HepG2 (cell line): ENCODE results near the gene SPATA46. TPM values are rescaled to one million over a fixed set of nuclear protein-coding genes. Genes with fewer than 3 reads are reported as not detected.

ENCODE experiments used
- ATAC-seq: fragments of 200-7000 bp; cut with Tn5 transposase; 3 replicates; pipeline ENCODE4 v1.9.1; 2020; ENCODE audit warnings: mild to moderate bottlenecking, moderate library complexity
- BruUV-seq: library from RNA; stranded (reverse); fragments of 400-500 nt; replicated peaks from 2 replicates; lab custom pipeline; 2021; lab: Mats Ljungman, UMichigan
- CTCF ChIA-PET: fragments of 300-600 bp; formaldehyde crosslinking; extraction: SDS; loops from one replicate; lab custom pipeline; 2021; ENCODE audit warnings: low total read pairs, inconsistent platforms, low intra/inter-chr PET ratio; lab: Yijun Ruan, JAX
- POLR2A ChIA-PET: fragments of 350-600 bp; sonication (Branson Sonifier 250); formaldehyde crosslinking; loops from one replicate; lab custom pipeline; 2020; ENCODE audit warnings: antibody characterized with exemption, inconsistent platforms; lab: Yijun Ruan, JAX
- DNase-seq: peaks from one replicate; pipeline ENCODE4 v3.0.0-alpha.2; 2015; ENCODE audit warnings: low spot score
- FAIRE-seq: peaks from 3 replicates; lab custom pipeline; 2011; peaks lifted over from hg19 to GRCh38; lab: Jason Lieb, UNC
- H2AFZ ChIP-seq: one replicate; pipeline ENCODE4 v1.6.1; 2011; ENCODE audit warnings: low read length, inconsistent platforms
- H3K27ac ChIP-seq: fragments of 300-600 bp; 3 replicates; pipeline ENCODE4 v1.8.0; 2011; ENCODE audit warnings: mixed run types, mild to moderate bottlenecking, mixed read lengths, low read length, inconsistent platforms; ENCODE audit not compliant: insufficient read depth; ENCODE audit errors: extremely low read length
- H3K27me3 ChIP-seq, 2 experiments: fragments of 200-600 bp in 1 of 2; 2 replicates in 1 of 2; 3 replicates in 1 of 2; pipeline versions ENCODE4 v1.6.0 to v1.8.0; 2011; ENCODE audit warnings: low read length in 2 of 2, mild to moderate bottlenecking in 2 of 2, moderate library complexity in 2 of 2, inconsistent platforms in 1 of 2; ENCODE audit not compliant: insufficient read depth in 2 of 2, control insufficient read depth in 1 of 2
- H3K36me3 ChIP-seq, 2 experiments: fragments of 200-600 bp in 1 of 2; replicated peaks in 1 of 2; 2 replicates in 1 of 2; 3 replicates in 1 of 2; pipeline versions ENCODE4 v1.5.1 to v1.8.0; 2011; ENCODE audit warnings: low read length in 2 of 2, inconsistent platforms in 1 of 2; ENCODE audit not compliant: insufficient read depth in 2 of 2, control insufficient read depth in 1 of 2
- H3K4me1 ChIP-seq: 2 replicates; pipeline ENCODE4 v1.5.1; 2012; ENCODE audit warnings: low read length, inconsistent platforms; ENCODE audit not compliant: insufficient read depth
- H3K4me2 ChIP-seq: 2 replicates; pipeline ENCODE4 v1.6.0; 2011; ENCODE audit warnings: low read depth, low read length, inconsistent platforms
- H3K4me3 ChIP-seq, 3 experiments: fragments of 200-600 bp in 1 of 3; sonication (generic), shearing (Covaris generic) in 1 of 3; replicated peaks in 1 of 3; 2 replicates each; pipeline ENCODE4 v1.5.1; 2011 to 2016; ENCODE audit warnings: low read length in 3 of 3, inconsistent platforms in 2 of 3, low read depth in 2 of 3, mild to moderate bottlenecking in 2 of 3, control low read depth in 1 of 3, mixed read lengths in 1 of 3; ENCODE audit not compliant: insufficient read depth in 1 of 3
- H3K79me2 ChIP-seq: one replicate; pipeline ENCODE4 v1.6.1; 2011; ENCODE audit warnings: low read length, inconsistent platforms; ENCODE audit not compliant: insufficient read depth
- H3K9ac ChIP-seq: 2 replicates; pipeline ENCODE4 v1.6.0; 2011; ENCODE audit warnings: mild to moderate bottlenecking, low read depth, low read length, inconsistent platforms; ENCODE audit not compliant: insufficient read depth
- H3K9me3 ChIP-seq: 2 replicates; pipeline ENCODE4 v1.5.1; 2012; ENCODE audit warnings: mild to moderate bottlenecking, low read length
- H4K20me1 ChIP-seq: 2 replicates; pipeline ENCODE4 v1.6.0; 2011; ENCODE audit warnings: inconsistent platforms, mild to moderate bottlenecking, low read length, moderate library complexity; ENCODE audit not compliant: insufficient read depth
- ATAD3A ChIP-seq: sonication (generic); formaldehyde crosslinking; IDR thresholded peaks from 2 replicates; pipeline ENCODE4 v1.4.0; 2020; ENCODE audit warnings: missing genetic modification reagents
- PLRG1 ChIP-seq: fragments of 450-650 bp; conservative IDR thresholded peaks from 2 replicates; pipeline ENCODE4 v1.6.1; 2016
- SCMH1 ChIP-seq: sonication (generic); formaldehyde crosslinking; IDR thresholded peaks from 2 replicates; pipeline ENCODE4 v1.9.0; 2021; ENCODE audit warnings: missing genetic modification reagents, mild to moderate bottlenecking, borderline replicate concordance
- SRY ChIP-seq: sonication (generic); formaldehyde crosslinking; IDR thresholded peaks from 2 replicates; pipeline ENCODE4 v1.8.0; 2022; ENCODE audit warnings: mild to moderate bottlenecking, missing genetic modification reagents
- ZFP1 ChIP-seq: IDR thresholded peaks from 2 replicates; pipeline ENCODE4 v1.6.1; 2016
- ZNF75D ChIP-seq: sonication (generic); formaldehyde crosslinking; IDR thresholded peaks from 2 replicates; pipeline ENCODE4 v1.8.1; 2023; ENCODE audit warnings: missing genetic modification reagents, mild to moderate bottlenecking, borderline replicate concordance
- WGBS: methylation state at CpG from one replicate; pipeline ENCODE4 v1.1.6; 2017; ENCODE audit warnings: low lambda C conversion rate; 5-methylcytosine and 5-hydroxymethylcytosine counted together
- in situ Hi-C: cut with HindIII; loops from 2 replicates; pipeline ENCODE4 v1.10.0; 2017; ENCODE audit warnings: low pct_unique_long_range_greater_than_20kb; ENCODE audit not compliant: extremely low pct_ligation_motif_present
- intact Hi-C: fragments of 100-400 bp; cut with micrococcal nuclease; formaldehyde crosslinking; loops from one replicate; pipeline ENCODE4 v1.10.0; 2022; ENCODE audit not compliant: unreplicated experiment
- polyA plus RNA-seq, 8 experiments: library from polyadenylated mRNA; depleted of rRNA in 3 of 8; stranded (reverse) in 7 of 8; unstranded in 1 of 8; fragments of >200 nt; fragmentation: Illumina TruSeq in 4 of 8; extraction: Trizol in 4 of 8; gene quantifications; 2 replicates each; pipeline versions ENCODE4 v1.2.1 to v1.2.3, GENCODE V29; 2011 to 2016; ENCODE audit warnings: low read depth in 4 of 8, missing spikeins in 1 of 8, mixed read lengths in 1 of 8; ENCODE audit not compliant: insufficient read depth in 1 of 8
- total RNA-seq, 5 experiments: library from RNA; depleted of rRNA; stranded (reverse); fragments of >200 nt; fragmentation: Illumina TruSeq; extraction: Trizol; gene quantifications; 2 replicates each; pipeline ENCODE4 v1.2.3, GENCODE V29; 2016; ENCODE audit warnings: low read depth in 1 of 5
- TF ChIP-seq, protein P1 (sequence below): sonication (generic); formaldehyde crosslinking; IDR thresholded peaks from 2 replicates; pipeline ENCODE4 v1.9.0; 2021; ENCODE audit warnings: missing genetic modification reagents, borderline replicate concordance
- TF ChIP-seq, protein P2 (sequence below): sonication (generic); formaldehyde crosslinking; IDR thresholded peaks from 2 replicates; pipeline ENCODE4 v1.8.1; 2023; ENCODE audit warnings: missing genetic modification reagents, mild to moderate bottlenecking, borderline replicate concordance
- TF ChIP-seq, protein P3 (sequence below): IDR thresholded peaks from 2 replicates; pipeline ENCODE4 v1.6.1; 2016; ENCODE audit warnings: low read depth, control low read depth

SPATA46 gene
- total and polyA plus RNA-seq, 2 of the 13 experiments (the other 11 are each of a cell fraction or from before 2014, with no cell fraction given), result not detected

DNA sequence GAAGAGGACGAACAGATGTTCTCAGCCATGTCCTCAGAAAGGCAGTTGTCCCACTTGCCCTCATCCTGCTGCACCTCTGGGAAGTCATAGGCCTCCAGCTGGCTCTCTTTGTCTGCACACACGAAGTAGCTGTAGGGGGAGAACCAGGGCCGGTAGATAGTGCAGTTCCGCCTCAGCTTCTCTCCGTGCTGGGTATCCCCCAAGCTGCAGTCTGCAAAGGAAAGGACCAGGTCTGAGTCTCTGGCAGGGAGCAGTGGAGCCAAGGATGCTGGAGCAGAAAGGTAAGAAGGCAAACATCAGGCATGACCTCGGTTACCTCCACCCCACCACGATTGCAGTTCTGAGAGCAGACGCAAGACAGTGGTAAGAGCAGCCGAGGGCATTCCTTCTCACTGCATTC is 2.2 kb downstream of the SPATA46 start:
- TF ChIP-seq, protein P1, sequence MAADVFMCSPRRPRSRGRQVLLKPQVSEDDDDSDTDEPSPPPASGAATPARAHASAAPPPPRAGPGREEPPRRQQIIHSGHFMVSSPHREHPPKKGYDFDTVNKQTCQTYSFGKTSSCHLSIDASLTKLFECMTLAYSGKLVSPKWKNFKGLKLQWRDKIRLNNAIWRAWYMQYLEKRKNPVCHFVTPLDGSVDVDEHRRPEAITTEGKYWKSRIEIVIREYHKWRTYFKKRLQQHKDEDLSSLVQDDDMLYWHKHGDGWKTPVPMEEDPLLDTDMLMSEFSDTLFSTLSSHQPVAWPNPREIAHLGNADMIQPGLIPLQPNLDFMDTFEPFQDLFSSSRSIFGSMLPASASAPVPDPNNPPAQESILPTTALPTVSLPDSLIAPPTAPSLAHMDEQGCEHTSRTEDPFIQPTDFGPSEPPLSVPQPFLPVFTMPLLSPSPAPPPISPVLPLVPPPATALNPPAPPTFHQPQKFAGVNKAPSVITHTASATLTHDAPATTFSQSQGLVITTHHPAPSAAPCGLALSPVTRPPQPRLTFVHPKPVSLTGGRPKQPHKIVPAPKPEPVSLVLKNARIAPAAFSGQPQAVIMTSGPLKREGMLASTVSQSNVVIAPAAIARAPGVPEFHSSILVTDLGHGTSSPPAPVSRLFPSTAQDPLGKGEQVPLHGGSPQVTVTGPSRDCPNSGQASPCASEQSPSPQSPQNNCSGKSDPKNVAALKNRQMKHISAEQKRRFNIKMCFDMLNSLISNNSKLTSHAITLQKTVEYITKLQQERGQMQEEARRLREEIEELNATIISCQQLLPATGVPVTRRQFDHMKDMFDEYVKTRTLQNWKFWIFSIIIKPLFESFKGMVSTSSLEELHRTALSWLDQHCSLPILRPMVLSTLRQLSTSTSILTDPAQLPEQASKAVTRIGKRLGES (CRISPR knock-in tag), result no peak
- TF ChIP-seq PLRG1, result no peak
- no peak for TF ChIP-seq ATAD3A (CRISPR knock-in tag)
- TF ChIP-seq SRY (CRISPR knock-in tag), result no peak
- no peak for TF ChIP-seq SCMH1 (CRISPR knock-in tag)
- TF ChIP-seq, protein P2, sequence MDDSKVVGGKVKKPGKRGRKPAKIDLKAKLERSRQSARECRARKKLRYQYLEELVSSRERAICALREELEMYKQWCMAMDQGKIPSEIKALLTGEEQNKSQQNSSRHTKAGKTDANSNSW, result no peak
- TF ChIP-seq, protein P3, sequence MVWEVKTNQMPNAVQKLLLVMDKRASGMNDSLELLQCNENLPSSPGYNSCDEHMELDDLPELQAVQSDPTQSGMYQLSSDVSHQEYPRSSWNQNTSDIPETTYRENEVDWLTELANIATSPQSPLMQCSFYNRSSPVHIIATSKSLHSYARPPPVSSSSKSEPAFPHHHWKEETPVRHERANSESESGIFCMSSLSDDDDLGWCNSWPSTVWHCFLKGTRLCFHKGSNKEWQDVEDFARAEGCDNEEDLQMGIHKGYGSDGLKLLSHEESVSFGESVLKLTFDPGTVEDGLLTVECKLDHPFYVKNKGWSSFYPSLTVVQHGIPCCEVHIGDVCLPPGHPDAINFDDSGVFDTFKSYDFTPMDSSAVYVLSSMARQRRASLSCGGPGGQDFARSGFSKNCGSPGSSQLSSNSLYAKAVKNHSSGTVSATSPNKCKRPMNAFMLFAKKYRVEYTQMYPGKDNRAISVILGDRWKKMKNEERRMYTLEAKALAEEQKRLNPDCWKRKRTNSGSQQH (CRISPR knock-in tag), result no peak
- TF ChIP-seq ZFP1 (CRISPR knock-in tag), result no peak
- no peak for TF ChIP-seq ZNF75D
- TF ChIP-seq, all 625 proteins: peak for 0
- Histone ChIP-seq H3K4me3 (no peak overlapping the region), H3K36me3 (peaks cover 1 to 5% of the 10 kb centered on the region in 2 experiments; a peak in 2 of 5 replicates), H3K27me3 (no peaks in the 10 kb centered on the region), H3K9me3 (no peaks in the 10 kb centered on the region), H3K4me2 (no peak overlapping the region), H3K79me2 (no peaks in the 10 kb centered on the region), H2AFZ (no peak overlapping the region), H3K4me1 (peaks cover 10% of the 10 kb centered on the region), H3K27ac (no peak overlapping the region), H3K9ac (no peak overlapping the region), H4K20me1 (no peaks in the 10 kb centered on the region)
- ChIA-PET POLR2A (no interaction called here), CTCF (no interaction called here)
- in situ Hi-C loops, result no loop called here
- FAIRE-seq, result no peak
- no peak for ATAC-seq
- 100% methylated on average over 1 of the region's 9 CpGs for WGBS
- intact Hi-C loops, result no loop called here
- no TSS peak for BruUV-seq
- DNase-seq, result no peak
